BJ (cell line): ENCODE measurements around the gene LRRC8D. TPM values are rescaled to one million over a fixed set of nuclear protein-coding genes. Genes with fewer than 3 reads are reported as not detected.

Source experiments
- CTCF ChIA-PET: fragments of 350-600 bp; formaldehyde crosslinking; extraction: SDS; loops from one replicate; lab custom pipeline; 2021; ENCODE audit warnings: antibody characterized with exemption, inconsistent platforms; lab: Yijun Ruan, JAX
- POLR2A ChIA-PET: fragments of 300-600 bp; sonication (Branson Sonifier 250); formaldehyde crosslinking; extraction: SDS; loops from one replicate; lab custom pipeline; 2021; ENCODE audit warnings: antibody characterized with exemption; lab: Charles Lee
- DNase-seq: peaks from one replicate; pipeline ENCODE4 v3.0.0-alpha.2; 2011; ENCODE audit warnings: low read depth
- H3K27me3 ChIP-seq: 2 replicates; pipeline ENCODE4 v1.6.0; 2011; ENCODE audit warnings: low read length; ENCODE audit not compliant: control insufficient read depth, insufficient read depth
- H3K36me3 ChIP-seq: 2 replicates; pipeline ENCODE4 v1.5.1; 2011; ENCODE audit warnings: low read length; ENCODE audit not compliant: control insufficient read depth, insufficient read depth
- H3K4me3 ChIP-seq: 2 replicates; pipeline ENCODE4 v1.5.1; 2011; ENCODE audit warnings: low read depth, mild to moderate bottlenecking, control low read depth, low read length
- CTCF ChIP-seq: IDR thresholded peaks from 2 replicates; pipeline ENCODE4 v1.5.1; 2011; ENCODE audit warnings: low read depth, mild to moderate bottlenecking, control low read depth, inconsistent platforms, low read length, moderate library complexity; ENCODE audit not compliant: insufficient read depth
- polyA plus RNA-seq: library from polyadenylated mRNA; depleted of rRNA; stranded (reverse); fragments of >200 nt; gene quantifications from 2 replicates; pipeline ENCODE4 v1.2.3, GENCODE V29; 2011

LRRC8D gene
- polyA plus RNA-seq, 1 experiment, result 51.9 TPM

DNA sequence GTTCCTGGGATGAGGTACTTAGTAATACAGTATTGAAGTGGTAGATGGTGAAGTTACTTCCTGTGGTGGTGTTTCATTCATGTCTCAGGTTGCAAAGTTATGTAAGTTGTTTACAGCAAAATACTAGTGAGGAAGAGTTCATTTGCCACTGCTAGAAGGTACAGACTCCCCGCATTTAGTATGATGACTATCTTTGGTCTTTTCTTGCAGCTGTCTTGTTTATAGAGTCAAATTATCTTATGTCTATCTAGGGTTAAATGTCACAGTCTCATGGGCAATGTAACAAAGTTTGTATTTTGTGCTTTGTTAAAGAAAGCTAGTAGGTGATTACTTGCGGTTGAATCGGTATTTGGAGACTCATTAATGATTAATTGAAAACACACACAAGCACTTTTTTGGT lies 50.2 kb downstream of the LRRC8D start:
- TF ChIP-seq CTCF, result no peak
- Histone ChIP-seq H3K4me3 (no peak overlapping the region), H3K36me3 (no peaks in the 10 kb centered on the region), H3K27me3 (no peaks in the 10 kb centered on the region)
- ChIA-PET POLR2A (no interaction called here), CTCF (interaction anchor here (1.4 kb wide), 1 partner anchor 27 kb away, joined by 3 read pairs; no protein-coding TSS in a partner anchor)
- DNase-seq, result no peak

GRCh38 chr1:89871768-89872473 lies 51.1 kb downstream of the LRRC8D start:
- TF ChIP-seq CTCF, result no peak
- Histone ChIP-seq H3K27me3 (no peaks in the 10 kb centered on the region), H3K36me3 (no peaks in the 10 kb centered on the region), H3K4me3 (no peak overlapping the region)
- ChIA-PET CTCF (interaction anchor here (1.4 kb wide), 1 partner anchor 29 kb away, joined by 3 read pairs; no protein-coding TSS in a partner anchor), POLR2A (no interaction called here)
- no peak for DNase-seq

- Histone ChIP-seq H3K36me3 (no peaks in the 10 kb centered on the region), H3K27me3 (no peaks in the 10 kb centered on the region), H3K4me3 (no peak overlapping the region)
- TF ChIP-seq CTCF, result no peak
- ChIA-PET CTCF (interaction anchor here (1.3 to 1.4 kb wide), 2 partner anchors 9 to 30 kb away, joined by 3 to 4 read pairs; no protein-coding TSS in a partner anchor), POLR2A (no interaction called here)
- DNase-seq, result no peak
Measured at GRCh38 chr1:89872567-89872966, 51.7 kb downstream of the LRRC8D start.

DNA sequence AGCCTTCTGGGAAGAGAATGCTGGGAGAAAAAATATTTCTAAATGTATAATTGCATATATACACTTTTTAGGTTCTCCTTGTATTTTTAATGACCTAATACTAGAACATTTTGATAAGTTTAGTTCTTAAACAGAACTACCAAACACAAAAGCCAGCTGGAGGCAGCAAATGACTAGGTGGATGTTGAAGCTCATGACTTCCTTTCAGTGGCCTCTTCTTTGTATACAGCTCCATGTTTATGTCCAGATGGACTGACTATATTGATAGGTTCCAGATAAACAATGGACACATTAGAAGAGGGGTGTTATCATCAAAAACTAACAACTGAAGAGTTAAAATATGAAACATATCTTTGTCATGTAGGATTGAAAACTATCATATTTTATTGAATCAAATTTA lies 52.5 kb downstream of the LRRC8D start:
- H3K36me3 ChIP-seq, result no peaks in the 10 kb centered on the region
- no peak overlapping the region for H3K4me3 ChIP-seq
- TF ChIP-seq CTCF, result no peak
- POLR2A ChIA-PET, result no interaction called here
- H3K27me3 ChIP-seq, result no peaks in the 10 kb centered on the region
- CTCF ChIA-PET, result interaction anchor here (0.6 to 1.4 kb wide), 3 partner anchors 8 to 64 kb away, joined by 3 to 4 read pairs (median 3); no protein-coding TSS in a partner anchor
- no peak for DNase-seq

- Histone ChIP-seq H3K27me3 (no peaks in the 10 kb centered on the region), H3K4me3 (no peak overlapping the region), H3K36me3 (no peaks in the 10 kb centered on the region)
- POLR2A ChIA-PET, result no interaction called here
- CTCF ChIA-PET, result interaction anchor here (0.6 to 1.3 kb wide), 2 partner anchors 8 to 65 kb away, joined by 3 to 4 read pairs; no protein-coding TSS in a partner anchor
- TF ChIP-seq CTCF, result no peak
- peak; percentile 79 for DNase-seq
Measured at GRCh38 chr1:89873770-89874169, 52.9 kb downstream of the LRRC8D start.
